Left renal cortex interstitium (tissue), 4 donors: Measurements from ENCODE around the gene PDZD4. TPM values are rescaled to one million over a fixed set of nuclear protein-coding genes. Genes with fewer than 3 reads are reported as not detected.

ENCODE experiments used
- DNase-seq, 4 donors: peaks; one replicate each; pipeline ENCODE4 v3.0.0-alpha.2; 2013; ENCODE audit warnings: low read depth in 4 of 4, low spot score in 2 of 4, missing footprints in 1 of 4
- polyA plus RNA-seq, 4 donors: library from polyadenylated mRNA; unstranded; fragments of 120-200 nt; gene quantifications; one replicate each; pipeline ENCODE4 v1.2.1, GENCODE V29; 2013; ENCODE audit not compliant: insufficient read length in 4 of 4

Gene PDZD4, protein sequence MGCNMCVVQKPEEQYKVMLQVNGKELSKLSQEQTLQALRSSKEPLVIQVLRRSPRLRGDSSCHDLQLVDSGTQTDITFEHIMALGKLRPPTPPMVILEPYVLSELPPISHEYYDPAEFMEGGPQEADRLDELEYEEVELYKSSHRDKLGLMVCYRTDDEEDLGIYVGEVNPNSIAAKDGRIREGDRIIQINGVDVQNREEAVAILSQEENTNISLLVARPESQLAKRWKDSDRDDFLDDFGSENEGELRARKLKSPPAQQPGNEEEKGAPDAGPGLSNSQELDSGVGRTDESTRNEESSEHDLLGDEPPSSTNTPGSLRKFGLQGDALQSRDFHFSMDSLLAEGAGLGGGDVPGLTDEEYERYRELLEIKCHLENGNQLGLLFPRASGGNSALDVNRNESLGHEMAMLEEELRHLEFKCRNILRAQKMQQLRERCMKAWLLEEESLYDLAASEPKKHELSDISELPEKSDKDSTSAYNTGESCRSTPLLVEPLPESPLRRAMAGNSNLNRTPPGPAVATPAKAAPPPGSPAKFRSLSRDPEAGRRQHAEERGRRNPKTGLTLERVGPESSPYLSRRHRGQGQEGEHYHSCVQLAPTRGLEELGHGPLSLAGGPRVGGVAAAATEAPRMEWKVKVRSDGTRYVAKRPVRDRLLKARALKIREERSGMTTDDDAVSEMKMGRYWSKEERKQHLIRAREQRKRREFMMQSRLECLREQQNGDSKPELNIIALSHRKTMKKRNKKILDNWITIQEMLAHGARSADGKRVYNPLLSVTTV
- 10 to 100 TPM in 2 of 4 donors, 1 to 10 TPM in 2; 7.7 to 11.5 (median 10.1) TPM for polyA plus RNA-seq

DNA sequence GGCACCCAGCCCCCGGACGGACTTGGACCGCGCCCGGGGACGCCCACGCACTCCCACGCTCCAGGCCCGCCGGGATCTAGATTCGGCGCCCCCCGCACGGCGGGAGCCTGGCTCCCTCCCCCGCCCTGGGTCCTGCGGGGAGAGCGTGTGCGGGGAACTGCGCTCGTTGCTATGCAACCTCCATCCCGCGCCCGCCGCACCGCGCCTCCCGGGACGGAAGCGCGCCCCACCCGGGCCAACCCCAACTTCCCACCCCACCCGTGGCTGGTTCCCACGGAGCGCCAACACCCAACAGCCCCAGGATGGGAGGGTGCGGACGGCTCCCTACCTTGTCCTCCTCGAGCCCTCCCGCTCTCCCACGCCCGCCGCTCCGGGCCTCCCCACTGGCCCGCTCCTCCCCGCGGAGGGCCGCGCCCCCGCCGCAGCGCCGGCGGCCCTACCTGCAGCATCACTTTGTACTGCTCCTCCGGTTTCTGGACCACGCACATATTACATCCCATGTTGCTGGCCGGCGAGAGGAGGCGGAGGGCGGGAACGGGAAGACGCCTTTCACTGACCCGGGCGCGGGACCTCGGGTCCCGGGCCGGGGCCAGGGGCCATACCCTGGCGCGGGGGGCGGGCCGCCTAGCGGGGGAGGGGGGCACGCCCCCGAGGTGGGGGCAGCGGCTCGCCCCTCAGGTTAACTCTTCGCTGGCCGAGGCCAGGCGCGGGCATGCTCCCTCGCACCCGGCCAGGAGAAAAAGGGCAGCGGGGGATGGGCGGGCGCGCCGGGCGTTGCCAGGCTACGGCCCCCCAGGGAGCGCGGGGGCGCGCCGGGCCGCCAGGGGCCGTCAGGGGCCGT is at the start of gene PDZD4:
TSS of gene PDZD4 (minus strand) at position 746 of the 841 bp plus-strand sequence. CDS start at position 500, 246 bp downstream.
- no peak for DNase-seq

DNA sequence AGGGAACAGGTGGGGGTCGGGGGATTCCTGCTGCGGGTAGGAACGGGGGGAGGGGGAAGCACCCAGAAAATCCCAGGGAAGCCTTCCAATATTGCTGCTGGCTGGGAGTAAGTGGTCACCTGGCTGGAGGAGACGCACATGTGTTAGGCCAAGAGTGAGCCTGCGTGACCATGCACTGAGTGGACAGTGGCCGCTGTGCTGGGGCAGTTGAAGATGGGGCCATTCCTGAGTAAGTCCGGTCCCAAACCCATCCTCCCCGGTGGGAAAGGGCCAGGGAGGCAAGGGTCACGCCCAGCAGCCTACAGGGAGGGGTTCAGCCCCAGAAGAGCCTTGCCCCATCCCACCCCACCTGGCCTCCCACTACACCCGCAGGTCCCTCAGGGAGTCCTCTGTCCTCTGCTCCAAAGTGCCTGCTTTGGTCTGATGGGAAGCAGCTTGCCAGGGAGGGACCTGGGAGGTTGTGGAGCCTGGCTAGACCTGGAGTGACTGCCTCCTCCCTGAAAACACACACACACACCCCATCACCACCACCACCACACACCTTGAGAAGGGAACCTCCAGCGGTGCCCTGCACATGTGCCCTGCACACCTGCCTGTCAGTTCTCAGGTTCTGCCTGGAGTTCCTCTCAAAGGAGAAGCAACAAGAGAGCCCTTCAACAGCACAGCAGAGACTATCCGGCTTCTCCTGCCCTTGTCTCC is 49.5 kb upstream of the PDZD4 start:
- no peak for DNase-seq

DNA sequence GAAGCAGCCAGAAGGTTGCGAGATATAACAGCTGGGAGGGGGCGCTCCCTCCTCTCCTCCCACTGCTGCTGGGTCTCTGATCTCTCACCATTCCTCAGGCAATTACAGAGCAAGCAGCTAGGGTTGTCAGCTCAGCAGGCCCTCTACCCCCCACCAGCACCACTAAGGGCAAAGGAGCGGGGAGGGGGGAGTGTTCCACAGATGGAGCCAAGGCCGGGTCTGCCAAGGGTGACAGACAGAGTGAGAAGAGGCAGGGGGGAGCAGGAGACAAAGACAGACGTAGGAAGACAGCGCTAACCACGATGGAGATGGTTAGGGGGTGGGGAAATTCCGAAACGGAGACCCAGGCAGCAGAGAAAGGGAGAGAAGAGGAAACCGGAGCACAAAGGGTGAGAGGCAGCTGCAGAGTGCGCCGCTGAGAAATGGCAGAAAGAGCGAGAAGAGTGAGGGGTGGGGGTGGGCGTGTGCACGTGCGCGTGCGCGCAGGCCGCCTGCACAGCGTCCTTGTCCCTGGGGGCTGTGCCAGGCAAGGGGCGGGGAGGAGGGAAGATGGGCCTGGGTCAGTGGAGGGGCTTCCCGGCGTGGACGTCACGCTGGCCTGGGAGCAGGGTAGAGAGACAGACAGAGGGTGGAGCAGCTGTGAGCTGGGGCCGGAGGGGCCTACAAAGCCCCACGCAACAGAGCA is 48.8 kb upstream of the PDZD4 start:
- no peak for DNase-seq

DNA sequence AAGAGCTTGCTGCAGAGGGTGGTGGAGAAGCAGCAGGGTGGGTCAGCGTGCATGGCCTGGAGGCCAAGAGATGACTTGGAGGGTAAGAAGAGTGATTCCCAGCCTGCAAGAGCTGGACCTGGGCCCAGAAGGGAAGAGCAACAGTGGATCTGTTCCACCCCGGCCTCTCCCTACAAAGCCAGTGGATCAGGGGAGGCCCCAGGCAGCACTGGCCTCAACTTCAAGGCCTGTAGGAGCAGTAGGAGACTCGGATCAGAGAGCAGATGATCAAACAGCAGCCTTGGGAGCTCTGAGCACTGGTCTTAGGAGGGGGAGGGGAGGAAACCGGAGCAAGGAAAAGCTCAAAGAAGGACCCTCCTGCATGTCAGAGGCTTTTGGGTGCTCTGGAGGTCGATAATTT is 48.0 kb upstream of the PDZD4 start:
- no peak for DNase-seq

DNA sequence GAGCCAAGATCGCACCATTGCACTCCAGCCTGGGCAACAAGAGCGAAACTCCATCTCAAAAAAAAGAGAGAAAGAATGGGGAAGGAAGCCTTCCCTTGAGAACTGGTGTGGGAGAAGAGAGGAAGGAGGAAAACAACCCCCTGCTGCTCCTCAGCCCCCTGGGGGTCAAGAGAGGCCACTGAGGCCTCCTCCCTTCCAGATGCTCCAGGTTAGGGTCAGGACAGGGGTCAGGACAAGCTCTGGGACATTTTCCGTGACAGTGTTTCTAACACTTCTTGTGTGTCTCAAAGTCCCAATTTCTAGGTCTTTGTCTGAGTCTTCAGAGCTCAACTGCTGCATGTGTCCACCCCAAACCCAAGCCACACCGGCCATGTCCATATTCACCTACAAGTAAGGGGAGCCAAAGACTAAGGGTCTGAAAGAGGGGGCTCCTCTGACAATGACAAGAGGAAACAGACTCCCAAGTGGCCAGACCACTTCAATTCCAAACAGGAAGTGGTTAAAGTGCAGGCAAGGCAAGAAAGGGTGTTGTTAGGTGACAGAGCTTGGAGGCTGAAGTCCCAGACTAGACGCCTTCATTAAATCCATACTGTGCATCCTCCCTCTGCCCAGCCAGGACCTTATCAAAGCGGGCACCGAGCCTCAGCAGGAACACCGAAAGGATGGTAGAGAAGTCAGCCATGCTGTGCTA is 47.4 kb upstream of the PDZD4 start:
- DNase-seq: no peak

DNA sequence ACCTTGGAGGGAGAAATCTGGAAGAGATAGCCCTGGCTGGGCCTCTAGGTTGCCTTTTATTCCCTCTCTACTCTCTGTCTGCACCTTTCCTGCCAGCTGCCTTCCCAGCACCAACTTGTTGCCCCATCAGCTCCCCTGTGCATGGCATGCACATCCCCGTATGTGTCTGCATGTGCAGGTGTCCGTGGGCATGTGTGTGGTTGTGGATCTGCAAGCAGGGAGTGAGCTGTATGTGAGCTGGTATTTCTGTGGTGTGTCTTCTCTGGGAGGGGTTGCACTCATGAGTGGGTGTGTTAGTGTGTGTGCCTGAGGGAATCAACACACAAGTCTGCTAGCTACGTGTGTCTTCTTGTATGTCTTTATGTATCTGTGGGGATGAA is 45.8 kb upstream of the PDZD4 start:
- no peak for DNase-seq

DNA sequence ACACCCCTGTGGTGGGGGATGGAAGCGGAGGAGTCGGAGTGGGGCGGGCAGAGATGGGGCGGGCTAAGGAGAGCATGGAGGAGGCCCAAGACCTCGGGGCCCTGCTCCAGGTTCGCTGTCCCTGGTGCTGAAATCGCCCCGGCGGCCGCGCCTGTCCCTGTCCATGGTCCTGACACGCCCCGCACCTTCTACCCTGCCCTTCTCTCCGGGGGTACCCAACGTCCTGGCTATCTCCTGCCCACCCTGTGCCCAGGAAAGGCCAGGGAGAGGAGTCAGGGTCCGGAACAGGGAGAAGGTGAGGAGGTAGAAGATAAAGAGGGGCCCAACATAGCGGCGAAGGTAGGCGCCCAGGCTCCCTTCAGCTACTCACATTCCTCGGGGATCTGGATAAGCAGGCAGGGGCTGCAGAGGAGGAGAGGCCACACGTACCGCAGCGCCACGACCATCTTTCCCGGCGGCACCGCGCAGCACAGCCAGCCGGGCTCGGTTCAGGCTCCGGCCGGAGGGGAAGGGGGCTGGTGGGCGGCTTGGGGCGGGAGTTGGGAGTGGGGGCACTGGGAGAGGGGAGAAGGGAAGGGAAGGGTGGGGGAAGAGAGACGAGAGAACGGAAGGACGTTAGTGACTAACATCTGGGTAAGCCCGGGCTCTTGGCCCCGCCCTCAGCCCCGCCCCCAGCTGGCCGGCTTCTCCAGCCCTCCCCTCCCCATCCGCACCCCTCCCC is 45.2 kb upstream of the PDZD4 start:
- peak in 2 of 4 donors; percentile 24 to 31 for DNase-seq

DNA sequence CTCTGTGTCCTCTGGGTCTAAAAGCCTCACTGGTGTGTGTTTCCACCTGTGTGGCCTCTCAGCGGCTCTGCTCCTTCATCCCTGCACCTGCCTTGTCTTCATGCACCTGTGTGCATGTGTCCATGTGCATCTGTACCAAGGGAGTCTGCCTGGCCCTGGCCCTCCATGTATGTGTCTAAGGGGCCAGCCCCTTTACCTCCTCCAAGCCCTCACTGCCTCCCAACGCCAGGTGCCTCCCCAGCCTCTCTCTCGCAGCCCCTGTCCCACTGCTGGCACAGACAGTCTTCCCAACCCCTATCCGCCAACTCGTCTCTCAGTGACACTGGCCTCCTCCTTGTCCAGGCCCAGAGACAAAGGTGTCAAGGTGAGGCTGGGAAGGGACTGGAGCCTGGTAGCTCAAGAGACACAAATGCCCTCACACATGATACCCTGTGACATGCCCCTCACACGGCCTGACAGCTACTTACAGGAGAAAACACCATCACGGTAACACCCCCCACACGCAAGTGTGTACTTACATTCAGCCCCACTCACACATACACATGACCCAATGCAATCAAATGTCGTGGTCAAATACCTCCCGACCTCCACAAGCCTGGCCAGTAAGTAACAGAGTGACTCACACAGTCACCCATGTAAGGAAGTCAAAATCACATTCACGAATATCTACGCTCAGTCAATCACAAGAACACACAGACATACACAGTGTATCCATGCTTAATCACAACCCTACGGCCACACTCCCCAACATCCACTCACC is 44.2 kb upstream of the PDZD4 start:
- DNase-seq: no peak

DNA sequence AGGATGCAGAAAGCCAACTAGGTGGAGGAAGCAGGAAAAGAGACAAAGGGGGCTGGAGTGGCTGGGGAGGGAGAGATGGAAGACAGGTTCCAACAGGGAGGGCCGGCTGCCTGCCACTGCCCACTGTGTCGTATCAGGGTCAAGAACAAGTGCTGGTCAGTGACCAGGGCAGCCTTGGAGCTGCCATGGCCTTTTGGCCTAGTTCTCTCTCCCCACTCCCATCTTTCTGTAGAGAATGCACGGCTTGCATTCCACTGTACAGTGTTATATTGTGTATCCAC is 43.7 kb upstream of the PDZD4 start:
- DNase-seq: no peak

DNA sequence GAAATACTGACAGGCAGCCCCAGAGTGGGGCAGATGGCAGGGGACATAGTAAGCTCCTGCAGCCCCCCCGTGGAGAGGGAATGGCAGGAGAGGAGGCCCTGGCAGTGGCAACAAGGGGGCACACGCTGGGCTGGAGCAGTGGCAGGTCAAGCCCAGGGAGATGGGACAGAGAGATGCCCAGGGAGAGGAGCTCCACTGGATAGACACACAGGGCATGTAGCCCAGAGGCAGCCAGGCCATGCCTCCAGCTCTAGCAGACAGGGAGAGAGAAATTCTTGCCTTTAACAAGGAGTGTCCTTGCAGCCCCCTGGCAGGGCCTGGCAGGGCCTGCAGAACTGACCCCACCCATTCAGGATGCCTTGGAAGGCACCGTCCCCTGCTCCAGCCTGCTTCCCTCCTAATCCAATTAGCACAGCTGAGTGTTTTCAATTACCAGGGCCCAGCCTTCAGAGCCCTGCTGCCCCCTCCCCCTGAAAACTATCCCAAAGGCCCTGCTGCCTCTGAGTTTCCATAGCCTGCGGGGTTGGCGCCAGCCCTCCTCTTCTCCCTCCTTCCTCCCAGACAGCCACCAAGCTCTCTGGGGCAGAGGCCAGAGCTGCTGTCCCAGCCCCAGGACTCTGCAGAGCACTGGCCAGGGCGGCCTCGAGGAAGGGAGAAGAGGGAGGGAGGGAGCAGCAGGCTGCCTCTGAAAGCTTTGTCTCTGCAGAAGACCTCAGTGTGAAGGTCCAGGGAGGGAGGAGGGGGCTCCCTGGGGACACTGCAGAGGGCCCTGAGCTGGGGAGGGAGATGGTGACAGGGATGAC is 43.1 kb upstream of the PDZD4 start:
- DNase-seq: no peak

DNA sequence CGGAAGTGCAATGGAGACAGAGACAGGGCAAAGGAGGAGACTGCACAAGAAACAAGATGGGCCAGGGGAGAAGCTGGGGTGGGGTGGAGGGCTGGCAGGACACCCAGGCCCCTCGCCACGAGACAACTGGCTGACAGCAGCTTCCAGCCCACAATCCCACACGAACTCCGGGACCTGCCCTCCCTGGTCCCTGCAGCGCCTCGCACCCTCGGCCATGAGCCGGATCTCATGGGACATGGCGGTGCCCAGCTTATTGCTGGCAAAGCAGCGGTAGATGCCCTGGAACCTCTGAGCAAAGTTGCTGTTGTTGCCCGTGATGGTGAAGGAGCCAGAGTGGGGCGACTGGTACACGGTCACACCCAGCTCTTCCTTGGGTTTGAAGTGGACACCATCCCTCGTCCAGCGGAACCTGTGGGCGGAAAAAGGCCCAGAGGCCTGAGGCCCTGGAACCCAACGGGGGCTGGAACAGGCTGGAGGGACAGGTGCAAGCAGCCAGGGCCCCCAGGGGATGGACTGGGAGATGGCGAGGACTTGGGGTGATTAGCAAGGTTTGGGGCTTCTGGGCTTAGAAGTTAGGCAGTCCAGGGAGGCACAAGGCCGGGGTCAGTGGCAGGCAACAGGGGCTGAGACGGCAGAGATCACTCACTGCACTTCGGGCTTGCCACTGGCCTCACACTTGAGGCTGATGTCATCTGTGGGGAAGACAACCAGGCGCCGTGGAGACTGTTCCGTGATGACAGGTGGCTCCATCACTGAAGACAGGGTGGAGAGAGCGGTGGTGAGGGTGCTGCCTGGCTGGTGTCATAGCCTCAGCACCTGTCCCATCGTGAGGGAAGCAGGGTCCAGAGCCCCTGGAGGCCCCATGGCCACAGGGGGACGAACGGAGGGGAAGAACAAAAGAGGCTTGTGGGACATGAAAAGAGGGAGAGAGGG is 41.9 kb upstream of the PDZD4 start:
- DNase-seq: no peak

DNA sequence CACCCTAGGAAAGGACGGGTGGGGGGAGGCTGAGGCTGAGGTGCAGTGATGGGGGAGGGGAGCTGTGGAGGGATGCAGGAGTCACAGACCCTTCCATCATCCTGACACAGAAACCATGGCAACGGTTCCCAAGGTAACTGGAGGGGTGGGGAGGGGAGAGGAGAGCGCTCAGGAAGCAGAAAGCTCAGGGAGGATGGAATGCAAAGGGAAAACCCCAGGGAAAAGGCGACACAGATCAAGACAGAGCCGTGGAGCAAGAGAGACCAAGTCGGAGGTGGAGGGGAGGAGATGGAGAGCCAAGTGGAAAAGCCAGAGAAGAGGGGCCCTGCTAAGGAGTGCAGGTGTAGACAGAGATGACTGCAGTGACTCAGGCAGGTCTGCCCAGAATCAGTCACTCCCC is 41.1 kb upstream of the PDZD4 start:
- no peak for DNase-seq

DNA sequence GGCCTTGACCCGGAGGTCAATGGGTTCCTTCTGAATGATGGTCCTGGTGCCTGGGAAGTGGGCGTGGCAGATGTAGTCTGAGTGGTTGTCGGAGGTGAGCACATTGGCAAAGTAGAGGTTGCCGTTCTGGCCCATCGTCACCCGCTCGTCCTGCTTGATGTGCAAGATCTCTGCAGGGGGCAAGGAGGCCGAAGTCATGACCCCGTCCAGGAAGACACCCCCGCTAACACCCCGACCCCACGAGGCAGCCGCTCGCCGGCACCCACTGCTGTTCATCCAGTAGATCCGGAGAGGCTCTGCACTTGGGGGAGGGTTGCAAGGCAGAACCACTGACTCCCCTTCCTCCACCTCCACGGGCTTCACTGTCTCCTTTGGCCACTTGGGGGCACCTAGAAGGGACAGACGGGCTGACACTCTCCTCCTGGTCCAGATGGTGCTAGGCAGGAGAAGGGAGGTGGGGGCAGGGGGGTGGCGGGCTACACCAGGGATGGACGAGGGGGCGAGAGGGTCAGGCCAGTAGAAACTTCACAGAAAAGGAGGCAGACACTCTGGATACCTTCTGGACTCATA is 40.5 kb upstream of the PDZD4 start:
- no peak for DNase-seq

DNA sequence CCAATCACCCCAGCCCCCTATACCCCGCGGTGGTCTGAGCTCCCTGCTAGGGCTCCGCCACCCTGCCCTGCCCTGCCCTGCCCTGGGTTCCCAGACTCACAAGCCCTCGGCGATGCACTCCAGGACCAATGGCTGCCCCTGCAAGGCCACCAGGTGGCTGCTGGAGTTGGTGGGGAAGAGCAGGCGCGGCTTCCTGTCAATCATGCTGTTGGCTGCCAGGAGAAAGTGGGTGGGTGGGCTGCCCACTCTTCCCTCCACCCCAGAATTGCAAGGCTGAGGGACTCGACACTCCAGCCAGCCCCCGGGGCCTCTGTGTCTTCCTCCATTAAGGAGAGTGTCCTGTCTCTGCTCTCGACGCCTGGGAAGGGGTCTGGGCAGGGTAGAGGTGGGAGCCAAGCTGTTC is 39.9 kb upstream of the PDZD4 start:
- DNase-seq: no peak

DNA sequence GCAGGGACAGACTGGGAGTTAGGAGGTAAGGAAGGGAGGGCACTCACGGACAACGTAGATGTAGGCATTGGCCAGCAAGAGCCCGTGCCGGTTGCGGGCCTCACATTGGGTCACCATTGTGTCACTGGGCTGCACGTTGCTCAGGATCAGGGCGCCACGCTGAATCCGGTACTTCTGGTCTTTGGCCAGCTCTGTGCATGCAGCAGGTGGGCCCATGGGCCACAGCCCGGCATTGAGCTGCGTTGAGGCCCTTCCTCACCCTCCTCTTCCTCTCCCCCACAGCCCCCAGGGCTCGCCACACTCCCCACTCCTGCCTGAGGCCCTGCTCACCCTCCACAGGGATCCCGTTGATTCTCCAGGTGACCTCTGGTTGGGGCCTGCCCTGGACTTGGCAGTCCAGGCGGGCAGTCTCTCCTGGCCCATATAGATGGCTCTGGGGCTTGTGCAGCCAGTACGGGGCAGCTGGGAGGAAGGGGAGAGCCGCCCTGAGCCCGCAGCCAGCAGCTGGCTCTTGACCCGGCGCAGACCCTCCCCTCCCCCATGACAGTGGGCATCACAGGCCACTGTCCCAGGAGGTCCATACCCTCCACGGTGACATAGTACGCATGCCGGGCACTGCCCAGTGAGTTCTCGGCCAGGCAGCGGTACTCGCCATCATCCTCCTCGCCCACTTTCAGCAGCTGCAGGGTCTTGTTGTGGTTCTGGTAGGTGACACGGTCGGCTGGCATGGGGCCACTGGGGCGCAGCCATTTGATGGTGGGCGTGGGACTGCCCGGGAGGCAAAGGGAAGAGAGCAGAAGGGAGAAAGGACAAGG is 39.3 kb upstream of the PDZD4 start:
- DNase-seq: no peak
